Mesodermal cell (in vitro differentiated cells): ENCODE results near the gene TAAR8. TPM values are rescaled to one million over a fixed set of nuclear protein-coding genes. Genes with fewer than 3 reads are reported as not detected.

ENCODE experiments used
- H3K27ac ChIP-seq: 2 replicates; pipeline ENCODE4 v1.7.0; 2013; ENCODE audit warnings: mild to moderate bottlenecking, low read depth, low read length, moderate library complexity; ENCODE audit not compliant: severe bottlenecking
- H3K36me3 ChIP-seq: 2 replicates; pipeline ENCODE4 v1.7.1; 2013; ENCODE audit warnings: mild to moderate bottlenecking, low read length, moderate library complexity; ENCODE audit not compliant: control insufficient read depth, insufficient read depth
- H3K4me1 ChIP-seq: one replicate; pipeline ENCODE4 v1.7.1; 2013; ENCODE audit warnings: mild to moderate bottlenecking, low read length; ENCODE audit not compliant: insufficient read depth, control insufficient read depth, poor library complexity, severe bottlenecking
- H3K4me3 ChIP-seq: 2 replicates; pipeline ENCODE4 v1.7.0; 2013; ENCODE audit warnings: low read length, control low read depth, mild to moderate bottlenecking; ENCODE audit not compliant: insufficient read depth, poor library complexity, severe bottlenecking; ENCODE audit errors: extremely low read depth
- H3K9me3 ChIP-seq: 2 replicates; pipeline ENCODE4 v1.7.1; 2013; ENCODE audit warnings: mild to moderate bottlenecking, low read length, moderate library complexity; ENCODE audit not compliant: control insufficient read depth
- WGBS, 2 experiments: methylation state at CpG; one replicate each; pipeline ENCODE4 v1.1.5; 2013; ENCODE audit warnings: missing lambda C conversion rate in 2 of 2; ENCODE audit not compliant: insufficient coverage in 2 of 2; 5-methylcytosine and 5-hydroxymethylcytosine counted together
- polyA plus RNA-seq, 2 experiments: library from polyadenylated mRNA; stranded (reverse); fragments of 50-300 nt; gene quantifications; one replicate each; pipeline ENCODE4 v1.2.3, GENCODE V29; 2013

TAAR8 gene
- polyA plus RNA-seq (2013, experiment 1 of 2), result not detected
- polyA plus RNA-seq (2013, experiment 2 of 2), result not detected

- peaks cover 10% of the 10 kb centered on the region for H3K4me1 ChIP-seq
- H3K27ac ChIP-seq, result no peak within 1 kb of the TSS
- no peak within 1 kb of the TSS for H3K4me3 ChIP-seq
- no peaks in the 10 kb centered on the region for H3K36me3 ChIP-seq
- H3K9me3 ChIP-seq, result no peaks in the 10 kb centered on the region
- no CpG with 5 or more reads among the region's 2 CpGs for WGBS, 2 experiments
Measured at GRCh38 chr6:132552372-132552771, at the start of gene TAAR8. Gene TAAR8, plus strand, starts transcription at chr6:132552672. Its CDS starts 21 bp downstream, at chr6:132552693.

GRCh38 chr6:132504757-132505156 lies 47.7 kb upstream of the TAAR8 start:
- Histone ChIP-seq H3K4me3 (no peak overlapping the region), H3K36me3 (peaks cover 39% of the 10 kb centered on the region), H3K27ac (no peak overlapping the region), H3K9me3 (no peaks in the 10 kb centered on the region), H3K4me1 (peaks cover 5% of the 10 kb centered on the region)
- WGBS, 2 experiments, result 87 to 89% methylated on average over 2 to 3 of the region's 5 CpGs

GRCh38 chr6:132505158-132505557 lies 47.3 kb upstream of the TAAR8 start:
- no peaks in the 10 kb centered on the region for H3K9me3 ChIP-seq
- no peak overlapping the region for H3K4me3 ChIP-seq
- no peak overlapping the region for H3K27ac ChIP-seq
- WGBS, 2 experiments, result 100% methylated on average over 1 of the region's 1 CpG; no CpG with 5 or more reads in 1 of the 2 experiments
- H3K36me3 ChIP-seq, result peaks cover 39% of the 10 kb centered on the region
- H3K4me1 ChIP-seq, result peaks cover 5% of the 10 kb centered on the region

DNA sequence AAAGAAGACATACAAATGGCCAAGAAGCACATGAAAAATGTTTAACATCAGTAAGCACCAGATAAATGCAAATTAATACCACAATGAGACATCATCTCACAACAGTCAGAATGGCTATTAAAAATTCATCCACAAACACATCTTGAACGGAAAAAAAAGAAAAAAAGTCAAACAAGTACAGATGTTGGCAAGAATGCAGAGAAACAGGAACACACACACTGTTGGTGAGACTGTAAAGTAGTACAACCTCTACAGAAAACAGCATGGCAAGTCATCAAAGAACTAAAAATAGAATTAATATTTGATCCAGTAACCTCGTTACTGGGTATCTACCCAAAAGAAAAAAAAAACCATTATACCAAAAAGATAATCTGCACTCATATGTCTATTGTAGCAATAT lies 46.0 kb upstream of the TAAR8 start:
- no peak overlapping the region for H3K4me3 ChIP-seq
- no peaks in the 10 kb centered on the region for H3K9me3 ChIP-seq
- no peak overlapping the region for H3K27ac ChIP-seq
- peaks cover 5% of the 10 kb centered on the region for H3K4me1 ChIP-seq
- H3K36me3 ChIP-seq, result peaks cover 27% of the 10 kb centered on the region
- WGBS, 2 experiments, result no CpG with 5 or more reads among the region's 2 CpGs

DNA sequence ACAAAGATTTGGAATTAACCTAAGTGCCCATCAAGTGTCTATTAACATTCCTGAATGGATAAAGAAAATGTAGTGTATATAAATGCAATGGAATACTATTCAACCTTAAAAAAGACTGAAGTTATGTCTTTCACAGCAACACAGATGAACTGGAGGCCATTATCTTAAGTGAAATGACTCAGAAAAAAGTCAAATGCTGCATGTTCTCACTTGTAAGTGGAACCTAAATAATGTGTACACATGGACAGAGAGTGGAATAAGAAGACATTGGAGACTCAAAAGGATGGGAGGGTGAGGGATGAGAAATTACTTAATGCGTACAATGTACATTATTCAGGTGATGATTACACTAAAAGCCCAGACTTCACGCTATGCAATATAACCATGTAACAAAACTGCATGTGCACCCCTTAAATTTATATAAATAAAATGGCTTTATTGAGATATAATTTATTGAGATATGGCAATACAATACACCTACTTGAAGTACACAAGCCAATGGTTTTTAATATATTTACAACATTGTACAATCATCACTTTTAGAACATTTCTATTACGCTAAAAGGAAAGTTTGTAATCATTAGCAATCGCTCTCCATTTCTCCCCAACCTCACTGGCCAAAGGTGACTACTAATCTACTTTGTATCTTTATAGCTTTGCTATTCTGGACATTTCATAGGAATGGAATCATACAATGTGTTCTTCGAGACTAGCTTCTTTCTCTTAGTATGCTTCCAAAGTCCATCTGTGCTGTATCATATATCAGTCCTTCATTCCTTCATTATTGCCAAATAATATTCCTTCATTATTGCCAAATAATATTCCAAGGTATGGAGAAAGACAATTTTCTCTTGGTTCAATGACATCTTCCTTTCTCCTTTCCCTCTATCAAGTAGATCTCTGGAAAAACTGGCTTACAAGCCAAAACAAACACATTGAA lies 45.3 kb upstream of the TAAR8 start:
- Histone ChIP-seq H3K9me3 (no peaks in the 10 kb centered on the region), H3K27ac (no peak overlapping the region), H3K36me3 (peaks cover 20% of the 10 kb centered on the region), H3K4me1 (peaks cover 5% of the 10 kb centered on the region), H3K4me3 (no peak overlapping the region)
- WGBS, 2 experiments, result 89 to 93% methylated on average over 3 of the region's 5 CpGs

DNA sequence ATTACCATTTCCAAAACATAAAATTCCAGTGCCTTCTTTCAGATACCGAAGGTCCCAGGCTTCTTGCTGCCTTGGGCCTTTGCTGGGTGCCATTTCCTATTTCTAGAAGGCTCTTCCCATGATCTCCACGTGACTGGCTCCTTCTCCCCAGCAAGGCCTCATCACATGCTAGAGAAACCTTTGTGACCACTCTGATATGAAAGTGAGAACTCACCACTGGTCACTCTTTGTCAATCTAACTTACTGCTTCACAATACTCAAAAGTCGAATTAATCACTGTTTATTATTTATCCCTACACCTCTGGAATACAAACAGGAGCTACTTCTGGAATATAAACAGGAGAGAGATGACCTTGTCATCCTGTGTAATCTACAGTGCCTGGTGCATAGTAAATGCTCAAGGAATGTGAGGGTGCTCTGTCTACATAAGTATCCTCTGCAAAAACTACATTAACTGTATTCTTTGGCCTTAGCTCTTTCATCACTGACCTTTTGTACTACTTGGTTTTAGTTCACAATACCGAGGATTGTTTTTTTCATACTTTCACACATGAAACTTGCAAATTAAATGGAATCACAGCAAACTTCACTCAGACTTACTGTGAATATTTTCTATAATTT lies 41.2 kb upstream of the TAAR8 start:
- 83 to 84% methylated on average over 3 to 4 of the region's 4 CpGs for WGBS, 2 experiments

GRCh38 chr6:132511831-132512220 lies 40.6 kb upstream of the TAAR8 start:
- peak overlapping the region; percentile 77 for H3K4me3 ChIP-seq
- WGBS, 2 experiments, result 47 to 69% methylated on average over 2 of the region's 2 CpGs
- no peaks in the 10 kb centered on the region for H3K4me1 ChIP-seq
- no peak overlapping the region for H3K27ac ChIP-seq
- H3K9me3 ChIP-seq, result no peaks in the 10 kb centered on the region
- peaks cover 8% of the 10 kb centered on the region for H3K36me3 ChIP-seq

More for the DNA sequence above, 41.2 kb upstream of the TAAR8 start:
- no peak overlapping the region for H3K4me3 ChIP-seq
- no peak overlapping the region for H3K27ac ChIP-seq
- H3K9me3 ChIP-seq, result no peaks in the 10 kb centered on the region
- H3K36me3 ChIP-seq, result peaks cover 8% of the 10 kb centered on the region
- H3K4me1 ChIP-seq, result no peaks in the 10 kb centered on the region

GRCh38 chr6:132512342-132512637 lies 40.2 kb upstream of the TAAR8 start:
- Histone ChIP-seq H3K36me3 (peaks cover 8% of the 10 kb centered on the region), H3K4me1 (no peaks in the 10 kb centered on the region), H3K27ac (peak overlapping the region; percentile 25), H3K9me3 (no peaks in the 10 kb centered on the region), H3K4me3 (peak overlapping the region; percentile 77)
- 0% methylated on average over 2 of the region's 7 CpGs; no CpG with 5 or more reads in 1 of the 2 experiments for WGBS, 2 experiments

DNA sequence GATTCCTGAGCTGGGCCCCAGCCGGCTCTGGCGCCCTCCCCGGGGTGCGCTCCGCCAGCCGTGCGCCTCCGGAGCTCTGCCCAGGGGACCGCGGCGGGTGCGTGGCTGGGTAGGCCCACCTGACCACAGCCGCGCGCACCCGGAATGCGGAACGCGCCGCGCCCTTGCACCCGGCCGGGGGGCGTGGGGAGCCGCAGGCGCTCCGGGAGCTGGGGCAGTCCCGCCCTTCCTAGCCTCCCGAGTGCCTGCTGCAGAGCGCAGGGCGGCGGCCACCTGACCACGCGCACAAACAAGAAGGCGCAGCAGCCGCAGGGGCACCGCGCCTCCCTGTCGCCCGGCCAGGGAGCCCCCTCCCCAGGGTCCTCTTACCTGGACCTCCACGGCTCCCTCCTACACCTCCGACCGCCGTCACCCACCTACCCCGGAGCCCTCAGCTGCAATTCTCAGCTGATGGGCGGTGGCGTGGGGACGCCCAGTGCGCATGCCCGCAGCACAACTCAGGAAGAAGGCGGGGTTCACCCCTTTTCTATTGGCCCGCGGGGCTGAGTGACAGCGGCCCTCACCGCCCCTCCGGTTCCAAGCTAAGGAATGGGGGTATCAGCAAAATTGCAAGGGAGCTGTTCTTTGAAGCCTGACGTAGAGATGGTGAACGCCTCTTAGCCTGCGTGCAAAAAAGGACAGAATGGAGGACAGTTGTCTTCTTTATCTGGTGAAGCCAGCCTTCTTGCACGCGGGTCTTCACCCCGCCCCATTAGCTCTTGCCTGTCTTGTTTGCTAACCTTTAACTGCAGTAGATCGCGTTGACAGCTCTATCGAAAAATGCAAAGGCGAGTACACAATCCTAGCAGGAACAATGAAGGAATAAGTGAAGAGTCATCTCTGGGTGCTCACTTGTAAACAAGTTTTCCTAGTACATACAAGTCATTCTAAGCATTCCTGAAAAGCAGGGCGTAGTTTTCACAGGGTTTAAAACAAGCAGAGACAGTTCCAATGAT lies 39.5 kb upstream of the TAAR8 start, which contains the start of gene STX7:
TSS of gene STX7 (minus strand) at position 479 of the 995 bp plus-strand sequence. CDS start 9,586 bp downstream, outside the sequence.
- peak within 1 kb of the TSS; percentile 79 for H3K27ac ChIP-seq
- H3K4me3 ChIP-seq, result peak within 1 kb of the TSS; percentile 77
- H3K4me1 ChIP-seq, result no peaks in the 10 kb centered on the region

More for the DNA sequence above, 39.5 kb upstream of the TAAR8 start, which contains the start of gene STX7:
- Histone ChIP-seq H3K9me3 (no peaks in the 10 kb centered on the region), H3K36me3 (peaks cover 7% of the 10 kb centered on the region)
- 0 to 2% methylated on average over 48 to 52 of the region's 67 CpGs for WGBS, 2 experiments
